Muscle layer of colon (tissue), 2 donors: Measurements from ENCODE around the gene GJC2.
A peak's percentile ranks its signal among the peaks of the same experiment; 100 is the strongest.
"Not testable (repeated sequence)": the region's sequence is repeated elsewhere in the genome, so short reads cannot be mapped to it uniquely, and the experiment has no call there.

Source experiments
- H3K27ac ChIP-seq: one replicate; pipeline ENCODE4 v1.7.0; 2013; ENCODE audit warnings: low read depth, mild to moderate bottlenecking, low read length, moderate library complexity
- H3K27me3 ChIP-seq, 2 donors: one replicate each; pipeline ENCODE4 v1.7.0; 2013; ENCODE audit warnings: low read length in 2 of 2, mild to moderate bottlenecking in 2 of 2; ENCODE audit not compliant: insufficient read depth in 2 of 2, control insufficient read depth in 1 of 2
- H3K36me3 ChIP-seq: one replicate; pipeline ENCODE4 v1.7.0; 2013; ENCODE audit warnings: mild to moderate bottlenecking, low read length; ENCODE audit not compliant: insufficient read depth
- H3K4me1 ChIP-seq: one replicate; pipeline ENCODE4 v1.7.0; 2013; ENCODE audit warnings: mild to moderate bottlenecking, low read length; ENCODE audit not compliant: insufficient read depth
- H3K4me3 ChIP-seq, 2 donors: one replicate each; pipeline ENCODE4 v1.7.0; 2013; ENCODE audit warnings: low read length in 2 of 2, low read depth in 1 of 2, mild to moderate bottlenecking in 1 of 2, moderate library complexity in 1 of 2
- H3K9ac ChIP-seq: one replicate; pipeline ENCODE4 v1.7.0; 2013; ENCODE audit warnings: low read length
- H3K9me3 ChIP-seq: one replicate; pipeline ENCODE4 v1.7.0; 2013; ENCODE audit warnings: mild to moderate bottlenecking, low read length
- donor health status: abdominal sarcoma.
- donor health status: Adenocarcinoma of cecum.

The GJC2 gene

DNA sequence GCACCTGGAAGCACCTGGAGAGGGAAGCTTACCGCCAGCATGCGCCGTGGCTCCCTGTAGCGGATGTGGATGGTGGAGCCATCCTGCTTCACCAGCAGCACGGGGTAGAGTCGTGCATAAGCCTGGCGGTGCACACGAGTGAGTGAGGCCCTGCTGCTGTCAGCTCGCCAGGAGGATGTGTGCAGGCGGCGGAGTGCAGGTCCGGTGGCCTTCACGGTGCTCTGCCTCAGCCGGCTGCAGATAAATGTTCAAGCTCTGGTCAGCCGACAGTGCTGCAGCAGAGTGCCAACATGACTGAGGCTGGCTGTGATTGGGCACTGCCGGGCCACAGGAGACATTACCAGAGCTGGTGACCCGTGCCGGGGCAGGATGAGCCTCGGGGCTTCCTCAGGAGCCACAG lies 42.1 kb upstream of the GJC2 start:
- Histone ChIP-seq H3K27me3 (no peaks in the 10 kb centered on the region), H3K9me3 (no peaks in the 10 kb centered on the region), H3K4me3 (no peak overlapping the region), H3K36me3 (peaks cover 12% of the 10 kb centered on the region), H3K4me1 (peaks cover 30% of the 10 kb centered on the region), H3K9ac (no peak overlapping the region), H3K27ac (no peak overlapping the region)

DNA sequence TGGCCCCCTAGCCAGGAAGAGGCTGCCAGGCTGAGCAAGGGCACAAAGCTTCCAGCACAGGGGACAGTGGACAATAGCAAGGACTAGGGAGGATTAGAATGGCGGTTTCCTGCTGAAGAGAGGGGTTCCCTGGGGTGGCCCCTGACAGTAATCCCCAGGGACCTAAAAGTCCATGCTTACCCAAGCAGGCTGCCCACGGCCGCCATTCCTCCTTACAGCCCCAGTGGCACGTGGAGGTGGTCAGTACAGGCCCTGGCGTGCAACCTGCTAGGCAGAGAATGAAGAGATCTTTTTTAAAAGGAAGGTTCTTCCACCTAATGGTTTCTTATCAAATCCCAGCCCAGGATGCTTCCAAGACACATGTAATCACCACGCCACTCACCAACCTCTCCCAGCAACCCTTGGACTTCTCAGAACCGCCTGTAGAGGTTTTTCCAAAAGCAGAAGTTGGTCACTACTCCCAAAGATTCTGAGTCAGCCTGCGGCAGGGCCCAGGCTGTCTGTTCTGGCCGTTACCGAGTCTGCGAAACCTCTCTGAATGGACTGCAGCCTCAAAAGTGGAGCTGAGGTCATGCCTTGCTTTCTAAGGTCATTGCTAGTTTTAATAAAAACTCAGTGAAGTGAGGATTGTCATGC lies 41.6 kb upstream of the GJC2 start:
- Histone ChIP-seq H3K27ac (peak overlapping the region; percentile 93), H3K27me3 (no peaks in the 10 kb centered on the region), H3K9ac (peak overlapping the region; percentile 98), H3K4me3 (peak overlapping the region; percentile 83 to 94), H3K36me3 (peaks cover 12% of the 10 kb centered on the region), H3K9me3 (no peaks in the 10 kb centered on the region), H3K4me1 (peaks cover 30% of the 10 kb centered on the region)

DNA sequence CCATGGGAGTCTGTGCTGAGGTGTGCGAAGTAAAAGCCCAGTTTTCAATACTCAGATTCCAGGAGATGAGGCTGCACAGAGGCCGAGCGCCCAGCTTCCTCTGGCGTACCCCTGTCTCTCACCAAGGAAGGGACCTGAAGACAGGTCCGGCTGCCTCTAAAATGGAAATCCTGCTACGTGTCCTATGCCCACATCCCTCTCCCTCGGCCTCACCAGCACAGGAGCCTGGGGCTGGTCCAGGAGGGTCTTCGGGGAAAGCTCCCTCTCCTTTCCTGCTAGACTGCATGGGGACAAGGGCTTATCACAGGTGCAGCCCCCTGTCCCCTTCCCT lies 41.0 kb upstream of the GJC2 start:
- H3K27me3 ChIP-seq: no peaks in the 10 kb centered on the region
- no peaks in the 10 kb centered on the region for H3K9me3 ChIP-seq
- H3K27ac ChIP-seq: peak overlapping the region; percentile 93
- H3K36me3 ChIP-seq: peaks cover 12% of the 10 kb centered on the region
- H3K9ac ChIP-seq: peak overlapping the region; percentile 98
- H3K4me1 ChIP-seq: peaks cover 29% of the 10 kb centered on the region
- peak overlapping the region; percentile 83 to 94 for H3K4me3 ChIP-seq

- peak within 1 kb of the TSS; percentile 93 for H3K27ac ChIP-seq
- H3K27me3 ChIP-seq: no peaks in the 10 kb centered on the region
- H3K9ac ChIP-seq: peak within 1 kb of the TSS; percentile 98
- peak within 1 kb of the TSS; percentile 83 to 94 for H3K4me3 ChIP-seq
- peaks cover 23% of the 10 kb centered on the region for H3K4me1 ChIP-seq
- peaks cover 12% of the 10 kb centered on the region for H3K36me3 ChIP-seq
- no peaks in the 10 kb centered on the region for H3K9me3 ChIP-seq
Measured at GRCh38 chr1:228109073-228109961, 40.4 kb upstream of the GJC2 start, which contains the start of gene MRPL55. TSS of gene MRPL55 (minus strand) at chr1:228109299. CDS start at chr1:228108260, 1,039 bp downstream.

DNA sequence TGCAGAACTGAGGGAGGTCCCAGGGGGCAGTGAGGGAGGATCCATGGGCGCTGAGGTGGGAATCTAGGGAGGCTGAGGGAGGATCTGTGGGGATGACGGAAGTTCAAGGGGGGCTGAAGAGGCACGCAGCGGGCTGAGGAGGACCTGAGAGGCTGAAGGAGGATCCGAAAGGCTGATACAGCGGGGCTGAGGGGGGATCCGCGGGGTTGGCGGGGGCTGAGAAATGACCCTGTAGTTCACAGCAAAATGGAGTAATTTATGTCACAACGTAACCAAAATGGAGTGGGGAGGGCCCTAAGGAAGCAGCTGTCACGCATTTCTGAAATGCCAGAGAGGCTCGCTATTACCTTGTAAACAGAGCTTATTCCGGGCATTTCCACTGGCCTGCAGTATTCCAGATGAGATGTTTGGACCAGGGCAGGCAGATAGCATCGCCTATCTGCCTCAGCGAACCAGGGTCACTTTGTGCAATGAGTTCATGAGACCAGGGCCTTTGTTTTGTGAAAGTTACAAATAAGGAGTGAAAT lies 39.7 kb upstream of the GJC2 start:
- Histone ChIP-seq H3K9ac (peak overlapping the region; percentile 96), H3K27ac (peak overlapping the region; percentile 93), H3K9me3 (no peaks in the 10 kb centered on the region), H3K4me1 (peaks cover 20% of the 10 kb centered on the region), H3K27me3 (no peaks in the 10 kb centered on the region), H3K36me3 (peaks cover 12% of the 10 kb centered on the region), H3K4me3 (peak overlapping the region; percentile 83 to 94)

DNA sequence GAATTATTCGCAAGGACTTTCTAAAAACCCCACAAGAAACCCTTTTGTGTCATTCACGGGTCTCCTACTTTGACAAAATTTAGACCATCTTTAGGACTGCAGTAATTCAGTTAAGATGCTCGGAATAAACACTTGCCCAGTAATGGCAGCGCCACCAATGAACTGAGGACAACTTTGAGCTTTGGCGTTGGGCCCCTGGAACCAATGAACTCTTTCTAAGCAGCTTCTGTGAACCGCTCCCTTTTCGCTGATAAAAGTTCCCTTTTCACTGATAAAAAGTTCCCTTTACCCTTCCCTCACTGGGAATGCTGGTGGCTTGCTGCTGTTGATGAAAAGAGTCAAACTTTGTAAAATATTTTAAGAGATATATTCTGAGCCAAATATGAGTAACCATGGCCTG lies 39.2 kb upstream of the GJC2 start:
- Histone ChIP-seq H3K9ac (no peak overlapping the region), H3K36me3 (peaks cover 12% of the 10 kb centered on the region), H3K27ac (peak overlapping the region; percentile 3), H3K4me3 (peak overlapping the region in 1 of 2 donors; percentile 94), H3K4me1 (peaks cover 20% of the 10 kb centered on the region), H3K9me3 (no peaks in the 10 kb centered on the region), H3K27me3 (no peaks in the 10 kb centered on the region)

DNA sequence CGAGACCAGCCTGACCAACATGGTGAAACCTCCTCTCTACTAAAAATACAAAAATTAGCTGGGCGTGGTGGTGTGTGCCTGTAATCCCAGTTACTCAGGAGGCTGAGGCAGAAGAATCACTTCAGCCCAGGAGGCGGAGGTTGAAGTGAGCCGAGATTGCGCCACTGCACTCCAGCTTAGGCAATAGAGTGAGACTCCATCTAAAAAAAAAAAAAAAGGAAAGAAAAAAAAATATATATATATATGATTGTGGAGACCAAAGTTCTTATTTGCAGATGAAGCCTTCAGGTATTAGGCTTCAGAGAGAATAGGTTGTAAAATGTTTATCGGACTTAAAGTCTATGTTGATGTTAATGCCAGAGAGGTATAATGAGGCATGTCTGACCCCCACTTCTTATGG lies 38.4 kb upstream of the GJC2 start:
- not testable (repeated sequence) for H3K27ac ChIP-seq, H3K9ac ChIP-seq, H3K4me3 ChIP-seq, H3K36me3 ChIP-seq, H3K9me3 ChIP-seq, H3K27me3 ChIP-seq
- peaks cover 20% of the 10 kb centered on the region for H3K4me1 ChIP-seq

- Histone ChIP-seq H3K4me3 (no peak overlapping the region), H3K9me3 (no peaks in the 10 kb centered on the region)
Measured at GRCh38 chr1:228112167-228112566, 37.6 kb upstream of the GJC2 start.

GRCh38 chr1:228112617-228113016 lies 37.1 kb upstream of the GJC2 start:
- Histone ChIP-seq H3K36me3 (no peaks in the 10 kb centered on the region), H3K27ac (no peak overlapping the region), H3K9me3 (no peaks in the 10 kb centered on the region), H3K4me1 (peaks cover 18% of the 10 kb centered on the region), H3K9ac (no peak overlapping the region), H3K4me3 (no peak overlapping the region), H3K27me3 (no peaks in the 10 kb centered on the region)

More at GRCh38 chr1:228112167-228112566, 37.6 kb upstream of the GJC2 start:
- Histone ChIP-seq H3K27me3 (no peaks in the 10 kb centered on the region), H3K4me1 (peaks cover 20% of the 10 kb centered on the region), H3K9ac (no peak overlapping the region), H3K27ac (no peak overlapping the region), H3K36me3 (no peaks in the 10 kb centered on the region)

- Histone ChIP-seq H3K4me1 (peaks cover 6% of the 10 kb centered on the region), H3K9ac (no peak overlapping the region), H3K27me3 (no peaks in the 10 kb centered on the region), H3K36me3 (no peaks in the 10 kb centered on the region), H3K4me3 (no peak overlapping the region), H3K9me3 (no peaks in the 10 kb centered on the region), H3K27ac (no peak overlapping the region)
Measured at GRCh38 chr1:228114827-228115226, 34.9 kb upstream of the GJC2 start.

DNA sequence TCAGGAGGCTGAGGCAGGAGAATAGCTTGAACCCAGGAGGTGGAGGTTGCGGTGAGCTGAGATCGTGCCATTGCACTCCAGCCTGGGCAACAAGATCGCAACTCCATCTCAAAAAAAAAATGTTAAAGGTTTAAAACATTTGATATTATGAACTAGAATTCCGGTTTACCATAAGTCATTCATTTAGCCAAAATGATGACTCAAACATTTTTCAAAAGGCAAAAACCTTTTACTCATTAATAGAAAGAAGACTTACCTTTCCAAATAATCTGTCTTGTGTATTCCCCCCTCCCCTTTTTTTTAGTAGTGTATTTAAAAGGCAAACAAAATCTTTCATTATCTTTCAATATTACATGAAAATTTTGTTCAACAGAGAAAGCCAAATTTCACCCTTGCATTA lies 32.4 kb upstream of the GJC2 start:
- Histone ChIP-seq H3K36me3 (no peaks in the 10 kb centered on the region), H3K4me1 (no peaks in the 10 kb centered on the region), H3K9ac (no peak overlapping the region), H3K9me3 (no peaks in the 10 kb centered on the region), H3K27ac (no peak overlapping the region), H3K4me3 (no peak overlapping the region), H3K27me3 (no peaks in the 10 kb centered on the region)
